GM12878 (cell line): ENCODE results near the gene IL3RA. TPM values are rescaled to one million over a fixed set of nuclear protein-coding genes. Genes with fewer than 3 reads are reported as not detected.

Experiments
- ATAC-seq: fragments of 200-7000 bp; cut with Tn5 transposase; 3 replicates; pipeline ENCODE4 v1.9.1; 2020; ENCODE audit warnings: mild to moderate bottlenecking, moderate library complexity
- BruUV-seq: library from RNA; stranded (reverse); fragments of 400-500 nt; replicated peaks from 2 replicates; lab custom pipeline; 2021; lab: Mats Ljungman, UMichigan
- CTCF ChIA-PET: fragments of 300-600 bp; sonication (Branson Sonifier 250); formaldehyde crosslinking; extraction: SDS; loops from one replicate; lab custom pipeline; 2021; ENCODE audit warnings: inconsistent platforms; lab: Yijun Ruan, JAX
- POLR2A ChIA-PET: fragments of 350-600 bp; formaldehyde crosslinking; extraction: SDS; loops from one replicate; lab custom pipeline; 2021; ENCODE audit warnings: inconsistent platforms; lab: Charles Lee
- RAD21 ChIA-PET: fragments of 300-600 bp; sonication (Branson Sonifier 250); formaldehyde crosslinking; loops from one replicate; lab custom pipeline; 2023; ENCODE audit warnings: antibody characterized with exemption; ENCODE audit not compliant: unreplicated experiment; lab: Charles Lee
- SMC1A ChIA-PET: fragments of 300-600 bp; sonication (Branson Sonifier 250); formaldehyde crosslinking; loops from one replicate; lab custom pipeline; 2023; ENCODE audit not compliant: unreplicated experiment, uncharacterized antibody; lab: Charles Lee
- DNase-seq: peaks from one replicate; pipeline ENCODE4 v3.0.0-alpha.2; 2011; ENCODE audit warnings: low read depth, low spot score
- FAIRE-seq: peaks from 3 replicates; lab custom pipeline; 2011; peaks lifted over from hg19 to GRCh38; lab: Jason Lieb, UNC
- H2AFZ ChIP-seq: 2 replicates; pipeline ENCODE4 v1.6.0; 2011; ENCODE audit warnings: low read depth, low read length, control low read depth; ENCODE audit not compliant: control insufficient read depth
- H3K27ac ChIP-seq: 2 replicates; pipeline ENCODE4 v1.5.1; 2011; ENCODE audit warnings: control low read depth; ENCODE audit not compliant: control insufficient read depth, insufficient read depth
- H3K27me3 ChIP-seq, 2 experiments: replicated peaks in 1 of 2; 2 replicates each; pipeline versions ENCODE4 v1.6.0 to v1.6.1; 2011; ENCODE audit warnings: low read length in 1 of 2; ENCODE audit not compliant: control insufficient read depth in 2 of 2, insufficient read depth in 2 of 2
- H3K36me3 ChIP-seq, 2 experiments: 2 replicates each; pipeline ENCODE4 v1.5.1; 2011; ENCODE audit warnings: low read length in 1 of 2; ENCODE audit not compliant: control insufficient read depth in 2 of 2, insufficient read depth in 2 of 2
- H3K4me1 ChIP-seq: 2 replicates; pipeline ENCODE4 v1.6.1; 2011; ENCODE audit warnings: mild to moderate bottlenecking, low read length, moderate library complexity, mixed read lengths; ENCODE audit not compliant: control insufficient read depth, insufficient read depth
- H3K4me2 ChIP-seq: 2 replicates; pipeline ENCODE4 v1.6.0; 2011; ENCODE audit warnings: control low read depth; ENCODE audit not compliant: control insufficient read depth, insufficient read depth
- H3K4me3 ChIP-seq: fragments of 200-600 bp; sonication (generic); 2 replicates; pipeline ENCODE4 v1.5.1; 2016
- H3K79me2 ChIP-seq: 2 replicates; pipeline ENCODE4 v1.6.0; 2011; ENCODE audit warnings: low read length; ENCODE audit not compliant: control insufficient read depth, insufficient read depth
- H3K9ac ChIP-seq: 2 replicates; pipeline ENCODE4 v1.8.0; 2011; ENCODE audit warnings: low read length, control low read depth, mixed read lengths; ENCODE audit not compliant: control insufficient read depth, insufficient read depth
- H3K9me3 ChIP-seq: replicated peaks from 3 replicates; pipeline ENCODE4 v1.5.1; 2011; ENCODE audit warnings: mild to moderate bottlenecking, low read length; ENCODE audit not compliant: control insufficient read depth, insufficient read depth
- H4K20me1 ChIP-seq: 2 replicates; pipeline ENCODE4 v1.6.0; 2011; ENCODE audit not compliant: control insufficient read depth, insufficient read depth
- ASH2L ChIP-seq: fragments of 300-600, 200-600 bp; sonication (generic); IDR thresholded peaks from 2 replicates; pipeline ENCODE4 v1.6.1; 2017; ENCODE audit warnings: low read depth, mild to moderate bottlenecking, borderline replicate concordance
- CREB1 ChIP-seq: IDR thresholded peaks from 2 replicates; pipeline ENCODE4 v1.6.1; 2012; ENCODE audit warnings: low read depth, mild to moderate bottlenecking, inconsistent platforms
- FOS ChIP-seq: IDR thresholded peaks from 3 replicates; pipeline ENCODE4 v1.6.1; 2011; ENCODE audit warnings: borderline replicate concordance; ENCODE audit not compliant: insufficient read length; ENCODE audit errors: extremely low read depth
- GATAD2B ChIP-seq: fragments of 450-650 bp; conservative IDR thresholded peaks from 2 replicates; pipeline ENCODE4 v1.6.1; 2017; ENCODE audit warnings: low read depth, mild to moderate bottlenecking, moderate library complexity
- MEF2A ChIP-seq: IDR thresholded peaks from 2 replicates; pipeline ENCODE4 v1.6.1; 2011; ENCODE audit warnings: low read depth, mild to moderate bottlenecking, low read length, moderate library complexity; ENCODE audit not compliant: insufficient read depth
- MTA2 ChIP-seq: fragments of 450-650 bp; IDR thresholded peaks from 2 replicates; pipeline ENCODE4 v1.6.1; 2016; ENCODE audit warnings: low read depth, mild to moderate bottlenecking, moderate library complexity
- POLR2AphosphoS5 ChIP-seq: IDR thresholded peaks from 2 replicates; pipeline ENCODE4 v1.6.1; 2011; ENCODE audit warnings: mild to moderate bottlenecking, low read length, inconsistent platforms
- POU2F2 ChIP-seq: IDR thresholded peaks from 3 replicates; pipeline ENCODE4 v1.6.1; 2011; ENCODE audit warnings: low read depth, mild to moderate bottlenecking, low read length, borderline replicate concordance
- RCOR1 ChIP-seq: conservative IDR thresholded peaks from 2 replicates; pipeline ENCODE4 v1.6.1; 2012; ENCODE audit warnings: low read depth, low read length, improper control_type of control experiment
- RELA ChIP-seq: fragments of 450-650 bp; IDR thresholded peaks from 2 replicates; pipeline ENCODE4 v1.8.0; 2014; ENCODE audit warnings: borderline replicate concordance; ENCODE audit not compliant: partially characterized antibody
- RFX5 ChIP-seq: IDR thresholded peaks from 2 replicates; pipeline ENCODE4 v1.6.1; 2011; ENCODE audit warnings: low read depth, low read length, improper control_type of control experiment
- SMC3 ChIP-seq: IDR thresholded peaks from 2 replicates; pipeline ENCODE4 v1.6.1; 2011; ENCODE audit warnings: low read length, improper control_type of control experiment, borderline replicate concordance
- SP1 ChIP-seq: IDR thresholded peaks from one replicate; pipeline ENCODE4 v1.6.1; 2011; ENCODE audit warnings: low read depth, low read length
- STAT1 ChIP-seq: fragments of 450-650 bp; conservative IDR thresholded peaks from 2 replicates; pipeline ENCODE4 v1.6.1; 2014; ENCODE audit warnings: antibody characterized with exemption, mild to moderate bottlenecking
- TBL1XR1 ChIP-seq: IDR thresholded peaks from 2 replicates; pipeline ENCODE4 v1.6.1; 2012; ENCODE audit warnings: low read depth, low read length, improper control_type of control experiment
- ZNF207 ChIP-seq: fragments of 450-650 bp; IDR thresholded peaks from 2 replicates; pipeline ENCODE4 v1.6.1; 2014; ENCODE audit warnings: antibody characterized with exemption, mild to moderate bottlenecking, borderline replicate concordance
- WGBS: methylation state at CpG from one replicate; pipeline ENCODE4 v1.1.6; 2016; ENCODE audit warnings: low lambda C conversion rate; ENCODE audit not compliant: insufficient replicate concordance, insufficient coverage; ENCODE audit errors: missing lambda C conversion rate; 5-methylcytosine and 5-hydroxymethylcytosine counted together
- in situ Hi-C: fragments of 300-500 bp; cut with MboI; formaldehyde crosslinking; loops from 9 replicates; pipeline ENCODE4 v1.14.3; 2018; ENCODE audit warnings: mixed read lengths
- intact Hi-C: fragments of 100-400 bp; cut with micrococcal nuclease; formaldehyde crosslinking; loops from one replicate; pipeline ENCODE4 v1.14.2; 2022; ENCODE audit not compliant: unreplicated experiment
- polyA plus RNA-seq, 11 experiments: library from polyadenylated mRNA; depleted of rRNA in 4 of 11; unstranded in 6 of 11; stranded (reverse) in 5 of 11; fragments of >200 nt; fragmentation: Nextera tagmentation in 4 of 11; fragmentation: Illumina TruSeq in 1 of 11; extraction: Ambion mirVana in 4 of 11; extraction: Trizol in 1 of 11; gene quantifications; 1 replicate in 1 of 11; 2 replicates in 10 of 11; pipeline versions ENCODE4 v1.2.1 to v1.2.3, GENCODE V29; 2011 to 2016; ENCODE audit warnings: inconsistent platforms in 2 of 11, missing spikeins in 2 of 11, low read depth in 1 of 11
- total RNA-seq, 4 experiments: library from RNA; depleted of rRNA in 3 of 4; stranded (reverse); fragments of >200 nt in 3 of 4; fragmentation: Illumina TruSeq in 1 of 4; extraction: Trizol in 1 of 4; gene quantifications; 2 replicates each; pipeline versions ENCODE4 v1.2.1 to v1.2.3, GENCODE V29; 2013 to 2021
- TF ChIP-seq, protein P1 (sequence below): fragments of 450-650 bp; formaldehyde crosslinking; IDR thresholded peaks from 2 replicates; pipeline ENCODE4 v1.4.0; 2022; ENCODE audit warnings: mild to moderate bottlenecking, moderate library complexity
- TF ChIP-seq, protein P2 (sequence below): fragments of 450-650 bp; IDR thresholded peaks from 2 replicates; pipeline ENCODE4 v1.6.1; 2017; ENCODE audit warnings: mild to moderate bottlenecking, low read depth, inconsistent platforms; ENCODE audit not compliant: poor library complexity, severe bottlenecking
- TF ChIP-seq, protein P3 (sequence below): fragments of 450-650 bp; conservative IDR thresholded peaks from 2 replicates; pipeline ENCODE4 v1.6.1; 2017; ENCODE audit warnings: mild to moderate bottlenecking, moderate library complexity

IL3RA gene
- total and polyA plus RNA-seq, 10 of the 15 experiments (the other 5 are each of a cell fraction or from before 2014, with no cell fraction given) = 2.1 to 31.1 (median 17.9) TPM

DNA sequence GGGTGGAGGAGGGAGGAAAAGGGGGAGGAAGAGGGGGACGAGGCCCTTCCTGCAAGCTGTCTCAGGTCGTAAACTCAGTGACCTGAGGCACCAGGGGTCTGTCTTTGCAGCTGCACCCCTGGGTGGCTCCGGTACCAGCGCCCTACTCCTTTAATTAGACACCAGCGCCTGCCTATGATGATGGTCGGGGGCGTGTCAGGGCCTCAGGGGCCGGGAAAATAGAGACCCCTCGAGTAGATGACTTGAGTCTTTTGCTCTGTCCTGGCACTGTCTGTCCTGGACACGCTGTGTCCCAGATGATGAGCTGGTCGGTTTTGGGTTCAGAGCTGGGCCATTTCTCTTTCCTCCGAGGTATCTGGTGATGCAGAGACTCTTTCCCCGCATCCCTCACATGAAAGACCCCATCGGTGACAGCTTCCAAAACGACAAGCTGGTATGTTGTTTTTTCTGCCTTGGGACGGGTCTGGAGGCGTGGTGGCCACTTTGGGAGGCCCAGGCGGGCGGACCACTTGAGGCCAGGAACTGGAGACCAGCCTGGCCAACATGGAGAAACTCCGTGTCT lies 44.2 kb downstream of the IL3RA start:
- FAIRE-seq = no peak
- intact Hi-C loops = no loop called here
- TF ChIP-seq SP1 = no peak
- no peak for TF ChIP-seq RCOR1
- peak; percentile 51; the same call in 1 of the 3 replicates for TF ChIP-seq POU2F2
- no peak for TF ChIP-seq RFX5
- TF ChIP-seq POLR2AphosphoS5 = peak; percentile 46; the same call in 1 of the 2 replicates
- no peak for TF ChIP-seq MEF2A
- TF ChIP-seq ASH2L = no peak
- no peak for TF ChIP-seq GATAD2B
- TF ChIP-seq CREB1 = 0 out of 2 replicates have a peak, but pooled peaks have one; percentile 6
- TF ChIP-seq STAT1 = no peak
- TF ChIP-seq, protein P1, sequence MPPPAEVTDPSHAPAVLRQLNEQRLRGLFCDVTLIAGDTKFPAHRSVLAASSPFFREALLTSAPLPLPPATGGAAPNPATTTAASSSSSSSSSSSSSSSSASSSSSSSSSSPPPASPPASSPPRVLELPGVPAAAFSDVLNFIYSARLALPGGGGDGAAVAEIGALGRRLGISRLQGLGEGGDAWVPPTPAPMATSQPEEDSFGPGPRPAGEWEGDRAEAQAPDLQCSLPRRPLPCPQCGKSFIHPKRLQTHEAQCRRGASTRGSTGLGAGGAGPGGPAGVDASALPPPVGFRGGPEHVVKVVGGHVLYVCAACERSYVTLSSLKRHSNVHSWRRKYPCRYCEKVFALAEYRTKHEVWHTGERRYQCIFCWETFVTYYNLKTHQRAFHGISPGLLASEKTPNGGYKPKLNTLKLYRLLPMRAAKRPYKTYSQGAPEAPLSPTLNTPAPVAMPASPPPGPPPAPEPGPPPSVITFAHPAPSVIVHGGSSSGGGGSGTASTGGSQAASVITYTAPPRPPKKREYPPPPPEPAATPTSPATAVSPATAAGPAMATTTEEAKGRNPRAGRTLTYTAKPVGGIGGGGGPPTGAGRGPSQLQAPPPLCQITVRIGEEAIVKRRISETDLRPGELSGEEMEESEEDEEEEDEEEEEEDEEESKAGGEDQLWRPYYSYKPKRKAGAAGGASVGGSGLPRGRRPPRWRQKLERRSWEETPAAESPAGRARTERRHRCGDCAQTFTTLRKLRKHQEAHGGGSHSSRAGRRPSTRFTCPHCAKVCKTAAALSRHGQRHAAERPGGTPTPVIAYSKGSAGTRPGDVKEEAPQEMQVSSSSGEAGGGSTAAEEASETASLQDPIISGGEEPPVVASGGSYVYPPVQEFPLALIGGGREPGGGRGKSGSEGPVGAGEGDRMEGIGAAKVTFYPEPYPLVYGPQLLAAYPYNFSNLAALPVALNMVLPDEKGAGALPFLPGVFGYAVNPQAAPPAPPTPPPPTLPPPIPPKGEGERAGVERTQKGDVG = no peak
- no peak for TF ChIP-seq RELA
- TF ChIP-seq FOS = no peak
- TF ChIP-seq SMC3 = no peak
- TF ChIP-seq, protein P2, sequence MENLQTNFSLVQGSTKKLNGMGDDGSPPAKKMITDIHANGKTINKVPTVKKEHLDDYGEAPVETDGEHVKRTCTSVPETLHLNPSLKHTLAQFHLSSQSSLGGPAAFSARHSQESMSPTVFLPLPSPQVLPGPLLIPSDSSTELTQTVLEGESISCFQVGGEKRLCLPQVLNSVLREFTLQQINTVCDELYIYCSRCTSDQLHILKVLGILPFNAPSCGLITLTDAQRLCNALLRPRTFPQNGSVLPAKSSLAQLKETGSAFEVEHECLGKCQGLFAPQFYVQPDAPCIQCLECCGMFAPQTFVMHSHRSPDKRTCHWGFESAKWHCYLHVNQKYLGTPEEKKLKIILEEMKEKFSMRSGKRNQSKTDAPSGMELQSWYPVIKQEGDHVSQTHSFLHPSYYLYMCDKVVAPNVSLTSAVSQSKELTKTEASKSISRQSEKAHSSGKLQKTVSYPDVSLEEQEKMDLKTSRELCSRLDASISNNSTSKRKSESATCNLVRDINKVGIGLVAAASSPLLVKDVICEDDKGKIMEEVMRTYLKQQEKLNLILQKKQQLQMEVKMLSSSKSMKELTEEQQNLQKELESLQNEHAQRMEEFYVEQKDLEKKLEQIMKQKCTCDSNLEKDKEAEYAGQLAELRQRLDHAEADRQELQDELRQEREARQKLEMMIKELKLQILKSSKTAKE = no peak
- TF ChIP-seq MTA2 = no peak
- no peak for TF ChIP-seq ZNF207
- TF ChIP-seq TBL1XR1 = no peak
- TF ChIP-seq, protein P3, sequence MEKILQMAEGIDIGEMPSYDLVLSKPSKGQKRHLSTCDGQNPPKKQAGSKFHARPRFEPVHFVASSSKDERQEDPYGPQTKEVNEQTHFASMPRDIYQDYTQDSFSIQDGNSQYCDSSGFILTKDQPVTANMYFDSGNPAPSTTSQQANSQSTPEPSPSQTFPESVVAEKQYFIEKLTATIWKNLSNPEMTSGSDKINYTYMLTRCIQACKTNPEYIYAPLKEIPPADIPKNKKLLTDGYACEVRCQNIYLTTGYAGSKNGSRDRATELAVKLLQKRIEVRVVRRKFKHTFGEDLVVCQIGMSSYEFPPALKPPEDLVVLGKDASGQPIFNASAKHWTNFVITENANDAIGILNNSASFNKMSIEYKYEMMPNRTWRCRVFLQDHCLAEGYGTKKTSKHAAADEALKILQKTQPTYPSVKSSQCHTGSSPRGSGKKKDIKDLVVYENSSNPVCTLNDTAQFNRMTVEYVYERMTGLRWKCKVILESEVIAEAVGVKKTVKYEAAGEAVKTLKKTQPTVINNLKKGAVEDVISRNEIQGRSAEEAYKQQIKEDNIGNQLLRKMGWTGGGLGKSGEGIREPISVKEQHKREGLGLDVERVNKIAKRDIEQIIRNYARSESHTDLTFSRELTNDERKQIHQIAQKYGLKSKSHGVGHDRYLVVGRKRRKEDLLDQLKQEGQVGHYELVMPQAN = no peak

More for the DNA sequence above, 44.2 kb downstream of the IL3RA start:
- H3K36me3 ChIP-seq = peaks cover 13 to 16% of the 10 kb centered on the region in 2 experiments
- H3K27me3 ChIP-seq = no peaks in the 10 kb centered on the region
- ChIA-PET RAD21 (no interaction called here), POLR2A (no interaction called here), SMC1A (no interaction called here), CTCF (no interaction called here)
- no peaks in the 10 kb centered on the region for H3K4me1 ChIP-seq
- 59% methylated on average over 19 of the region's 20 CpGs for WGBS
- H4K20me1 ChIP-seq = no peaks in the 10 kb centered on the region
- no TSS peak for BruUV-seq
- in situ Hi-C loops = no loop called here
- no peak overlapping the region for H3K9ac ChIP-seq
- no peaks in the 10 kb centered on the region for H3K79me2 ChIP-seq
- H3K4me3 ChIP-seq = no peak overlapping the region
- no peak overlapping the region for H3K4me2 ChIP-seq
- no peak overlapping the region for H2AFZ ChIP-seq
- DNase-seq = no peak
- H3K27ac ChIP-seq = no peak overlapping the region
- no peaks in the 10 kb centered on the region for H3K9me3 ChIP-seq
- ATAC-seq = no peak; the same call in 1 of the 3 replicates
